HUES48 (cell line): Measurements from ENCODE around the gene CFAP45.

Source experiments
- H3K27ac ChIP-seq: one replicate; pipeline ENCODE4 v1.7.0; 2013; ENCODE audit warnings: low read depth, low read length, inconsistent platforms
- H3K27me3 ChIP-seq: 2 replicates; pipeline ENCODE4 v1.6.1; 2013; ENCODE audit warnings: mild to moderate bottlenecking, low read length; ENCODE audit not compliant: control insufficient read depth, insufficient read depth
- H3K36me3 ChIP-seq: 2 replicates; pipeline ENCODE4 v1.6.1; 2013; ENCODE audit warnings: low read length; ENCODE audit not compliant: control insufficient read depth, insufficient read depth
- H3K4me1 ChIP-seq: 2 replicates; pipeline ENCODE4 v1.6.1; 2013; ENCODE audit warnings: mild to moderate bottlenecking, low read length; ENCODE audit not compliant: control insufficient read depth, insufficient read depth
- H3K4me3 ChIP-seq: 2 replicates; pipeline ENCODE4 v1.5.1; 2013; ENCODE audit warnings: mild to moderate bottlenecking, low read depth, low read length
- H3K9ac ChIP-seq: 2 replicates; pipeline ENCODE4 v1.6.1; 2013; ENCODE audit warnings: mild to moderate bottlenecking, low read depth, low read length, moderate library complexity
- H3K9me3 ChIP-seq: 2 replicates; pipeline ENCODE4 v1.6.1; 2013; ENCODE audit warnings: low read length; ENCODE audit not compliant: control insufficient read depth, insufficient read depth

The CFAP45 gene

DNA sequence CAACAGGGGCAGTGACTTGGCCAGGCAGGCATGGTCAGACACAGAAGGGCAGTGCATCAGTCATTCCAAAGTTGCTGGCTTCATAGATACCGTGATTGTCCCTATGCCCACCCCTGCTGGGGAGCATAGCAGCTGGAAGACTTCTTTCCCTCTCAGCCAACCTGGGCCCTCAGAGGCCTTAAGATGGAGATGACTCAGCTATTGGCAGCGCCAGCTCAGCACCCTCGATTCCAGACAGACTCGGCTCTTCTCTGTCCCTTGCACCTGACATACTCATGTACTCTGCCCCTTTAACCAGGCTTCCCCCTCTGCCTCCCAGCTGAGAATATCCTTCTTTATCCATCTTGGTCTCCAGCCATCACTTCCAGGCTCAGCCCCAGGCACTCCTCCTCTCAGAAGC lies 56.5 kb downstream of the CFAP45 start:
- Histone ChIP-seq H3K4me3 (no peak overlapping the region), H3K27ac (no peak overlapping the region), H3K9me3 (no peaks in the 10 kb centered on the region), H3K36me3 (no peaks in the 10 kb centered on the region), H3K9ac (no peak overlapping the region), H3K4me1 (no peaks in the 10 kb centered on the region), H3K27me3 (no peaks in the 10 kb centered on the region)

DNA sequence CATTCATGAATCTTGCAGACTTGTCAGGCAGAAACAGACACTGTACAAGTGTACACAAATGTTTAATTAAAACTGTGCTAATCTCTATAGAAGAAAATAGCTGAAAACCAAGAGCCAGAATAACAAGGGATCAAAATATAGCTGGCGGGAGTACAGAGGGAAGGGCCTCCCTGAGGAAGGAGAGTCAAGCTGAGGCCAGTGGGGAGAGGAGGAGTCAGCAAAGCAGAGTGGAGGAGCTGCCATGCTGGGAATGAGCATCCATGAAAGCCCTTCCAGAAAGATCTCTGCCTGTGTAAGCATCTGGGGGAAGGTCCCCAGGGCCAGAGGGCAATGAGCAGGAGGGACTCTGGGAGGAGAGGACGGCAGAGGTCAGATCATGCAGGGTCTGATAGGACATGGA lies 58.2 kb downstream of the CFAP45 start:
- H3K27ac ChIP-seq = no peak overlapping the region
- no peak overlapping the region for H3K4me3 ChIP-seq
- H3K9me3 ChIP-seq = no peaks in the 10 kb centered on the region
- H3K4me1 ChIP-seq = no peaks in the 10 kb centered on the region
- H3K27me3 ChIP-seq = no peaks in the 10 kb centered on the region
- H3K9ac ChIP-seq = no peak overlapping the region
- no peaks in the 10 kb centered on the region for H3K36me3 ChIP-seq

DNA sequence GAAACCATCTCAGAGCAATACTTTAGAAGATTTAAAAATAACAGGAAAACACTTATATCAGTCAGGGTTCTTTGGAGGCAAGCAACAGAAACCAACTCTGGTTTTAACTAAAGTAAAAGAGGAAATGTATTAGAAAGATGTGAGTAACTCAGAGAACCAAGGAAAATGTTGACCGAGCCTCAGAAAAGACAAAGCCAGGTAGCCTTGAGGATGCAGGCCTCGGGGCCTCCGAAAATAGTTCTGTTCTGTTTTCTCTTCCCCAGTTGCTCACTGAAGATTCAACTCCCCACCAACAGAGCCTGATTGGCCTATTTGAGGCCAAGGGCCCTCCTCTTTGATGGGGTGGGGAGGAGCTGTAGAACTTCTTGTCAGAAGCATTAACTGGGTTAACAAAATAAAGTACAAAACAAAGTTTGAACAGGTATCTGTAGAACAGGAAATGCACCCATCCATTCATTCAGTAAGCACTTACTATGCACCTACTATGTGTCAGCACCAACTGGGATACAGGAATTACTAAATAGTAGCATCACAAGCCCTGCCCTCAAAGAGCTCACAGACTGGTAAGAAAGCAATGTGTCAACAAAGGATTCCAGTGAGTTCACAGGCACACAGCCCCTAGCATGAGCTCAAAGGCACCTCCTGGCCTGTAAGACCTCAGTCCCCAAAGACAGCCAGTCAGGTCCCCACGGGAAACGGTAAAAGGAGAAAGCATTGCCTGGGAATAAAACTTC lies 60.7 kb downstream of the CFAP45 start:
- Histone ChIP-seq H3K27ac (no peak overlapping the region), H3K9me3 (no peaks in the 10 kb centered on the region), H3K9ac (no peak overlapping the region), H3K4me1 (no peaks in the 10 kb centered on the region), H3K36me3 (no peaks in the 10 kb centered on the region), H3K27me3 (0 out of 2 replicates have a peak, but pooled peaks cover 5% of the 10 kb centered on the region), H3K4me3 (no peak overlapping the region)

DNA sequence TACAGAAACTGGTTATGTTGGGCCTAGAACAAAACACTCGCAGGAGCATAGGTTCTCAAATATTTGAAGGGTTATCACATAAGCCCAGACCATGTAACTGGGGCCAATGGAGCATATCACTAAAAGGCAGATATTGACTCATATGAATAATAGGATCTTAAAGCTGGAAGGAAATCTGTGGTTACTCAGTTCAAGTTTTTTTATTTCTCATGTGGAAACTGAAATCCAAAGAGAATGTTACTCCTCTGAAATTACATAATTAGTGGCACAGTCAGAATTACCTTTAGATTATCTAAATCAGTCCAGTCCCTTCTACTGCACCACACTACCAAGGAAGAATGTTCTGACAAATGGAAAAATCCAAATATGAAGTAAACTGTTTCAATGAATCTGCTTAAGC lies 61.2 kb downstream of the CFAP45 start:
- H3K27ac ChIP-seq = no peak overlapping the region

DNA sequence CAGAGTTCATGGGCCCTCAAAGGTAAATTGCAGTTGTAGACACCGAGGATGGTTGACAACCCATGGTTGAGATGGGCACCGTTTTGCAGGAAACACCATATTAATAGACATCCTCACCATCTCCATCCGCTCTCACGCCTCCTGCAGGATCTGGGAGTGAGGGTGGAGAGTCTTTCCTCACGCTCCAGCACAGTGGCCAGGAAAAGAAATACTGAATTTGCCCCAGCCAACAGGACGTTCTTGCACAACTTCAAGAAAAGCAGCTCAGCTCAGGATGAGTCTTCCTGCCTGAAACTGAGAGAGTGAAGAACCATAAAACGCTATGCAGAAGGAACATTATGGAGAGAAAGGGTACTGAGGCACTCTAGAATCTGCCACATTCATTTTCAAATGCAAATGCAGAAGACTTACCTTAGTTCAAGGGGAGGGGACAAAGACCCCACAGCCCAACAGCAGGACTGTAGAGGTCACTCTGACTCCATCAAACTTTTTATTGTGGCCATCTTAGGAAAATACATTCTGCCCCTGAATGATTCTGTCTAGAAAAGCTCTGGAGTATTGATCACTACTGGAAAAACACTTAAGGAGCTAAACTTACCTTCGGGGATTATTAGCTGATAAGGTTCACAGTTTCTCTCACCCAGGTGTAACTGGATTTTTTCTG lies 64.0 kb downstream of the CFAP45 start:
- H3K36me3 ChIP-seq = no peaks in the 10 kb centered on the region
- H3K9ac ChIP-seq = no peak overlapping the region
- no peak overlapping the region for H3K27ac ChIP-seq
- peaks cover 10% of the 10 kb centered on the region; the same call in 1 of the 2 replicates for H3K4me1 ChIP-seq
- H3K9me3 ChIP-seq = no peaks in the 10 kb centered on the region
- H3K27me3 ChIP-seq = peaks cover 12% of the 10 kb centered on the region
- H3K4me3 ChIP-seq = no peak overlapping the region

More for the DNA sequence above, 61.2 kb downstream of the CFAP45 start:
- no peak overlapping the region for H3K9ac ChIP-seq
- no peaks in the 10 kb centered on the region for H3K4me1 ChIP-seq
- no peaks in the 10 kb centered on the region for H3K9me3 ChIP-seq
- no peaks in the 10 kb centered on the region for H3K36me3 ChIP-seq
- no peak overlapping the region for H3K4me3 ChIP-seq
- H3K27me3 ChIP-seq = peaks cover 7% of the 10 kb centered on the region; the same call in 1 of the 2 replicates

DNA sequence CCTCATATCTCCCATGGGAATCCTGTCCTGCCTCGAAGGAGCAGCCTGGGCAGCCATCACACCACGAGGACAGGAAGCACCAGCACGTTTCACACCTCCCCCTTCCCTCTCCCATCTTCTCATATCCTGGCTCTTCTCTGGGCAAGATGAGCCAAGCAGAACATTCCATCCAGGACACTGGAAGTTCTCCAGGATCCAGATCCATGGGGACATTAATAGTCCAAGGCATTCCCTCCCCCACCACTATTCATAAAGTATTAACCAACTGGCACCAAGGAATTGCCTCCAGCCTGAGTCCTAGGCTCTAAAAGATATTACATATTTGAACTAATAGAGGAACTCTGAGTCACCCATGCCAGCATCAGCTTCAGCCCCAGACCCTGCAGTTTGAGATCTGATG lies 64.6 kb downstream of the CFAP45 start:
- Histone ChIP-seq H3K36me3 (no peaks in the 10 kb centered on the region), H3K27me3 (peaks cover 17% of the 10 kb centered on the region), H3K9me3 (no peaks in the 10 kb centered on the region), H3K27ac (no peak overlapping the region), H3K4me1 (peaks cover 10% of the 10 kb centered on the region; the same call in 1 of the 2 replicates), H3K4me3 (no peak overlapping the region), H3K9ac (no peak overlapping the region)

DNA sequence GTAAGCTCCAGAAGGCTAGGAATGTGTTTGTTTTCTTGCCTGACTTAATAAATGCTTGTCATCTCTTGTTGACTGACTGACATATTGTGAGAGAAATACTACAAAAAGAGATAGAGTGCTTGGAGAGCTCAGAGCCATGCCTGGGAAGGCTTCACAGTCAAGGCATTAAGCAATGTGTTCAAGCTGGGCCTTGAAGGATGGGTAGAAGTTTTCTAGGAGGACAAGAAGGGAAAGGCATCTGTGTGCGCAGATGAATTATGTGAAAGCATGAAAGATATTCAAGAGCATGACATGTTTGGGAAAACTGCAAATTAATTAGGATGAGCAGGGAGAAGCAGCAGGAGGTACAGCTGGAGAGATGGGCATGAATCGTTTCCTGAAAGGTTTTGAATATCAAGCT lies 67.7 kb downstream of the CFAP45 start:
- Histone ChIP-seq H3K27ac (no peak overlapping the region), H3K4me1 (peaks cover 10% of the 10 kb centered on the region; the same call in 1 of the 2 replicates), H3K36me3 (no peaks in the 10 kb centered on the region), H3K4me3 (no peak overlapping the region), H3K27me3 (peaks cover 28% of the 10 kb centered on the region), H3K9ac (no peak overlapping the region), H3K9me3 (no peaks in the 10 kb centered on the region)

DNA sequence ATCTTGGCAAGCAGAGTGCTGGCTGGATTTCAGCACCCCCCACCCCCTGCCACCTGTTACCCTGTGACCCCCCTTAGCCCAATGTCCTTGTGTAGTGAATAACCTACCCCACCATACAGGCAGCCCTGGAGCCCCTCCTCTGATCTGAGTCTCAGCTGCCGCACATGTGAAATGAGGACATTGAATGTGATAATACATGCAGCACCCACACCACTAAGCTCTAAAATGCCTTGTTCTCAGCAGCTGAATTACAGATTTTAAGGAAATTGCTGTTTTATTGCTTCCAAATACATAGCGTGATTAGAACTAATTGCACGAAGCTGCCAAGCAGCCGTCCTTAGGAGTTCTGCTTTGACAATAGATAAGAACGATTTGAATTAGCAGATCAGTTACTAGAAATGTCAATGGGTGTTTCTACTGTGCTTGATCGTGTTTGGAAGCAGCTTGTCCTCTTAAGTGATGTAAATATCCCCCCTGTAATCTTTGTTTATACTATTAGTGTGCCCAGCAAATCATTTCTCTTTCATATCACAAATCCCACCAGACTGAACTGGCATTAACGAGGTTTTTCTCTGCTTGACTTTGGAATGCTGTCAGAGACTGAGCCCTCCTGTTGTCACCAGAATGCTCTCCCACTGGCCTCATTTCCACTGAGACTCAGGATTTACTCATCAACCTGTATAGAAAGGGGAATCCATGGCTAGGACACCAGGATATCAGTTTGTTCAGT lies 68.4 kb downstream of the CFAP45 start:
- Histone ChIP-seq H3K4me1 (peaks cover 10% of the 10 kb centered on the region; the same call in 1 of the 2 replicates), H3K27ac (no peak overlapping the region), H3K4me3 (no peak overlapping the region), H3K9me3 (no peaks in the 10 kb centered on the region), H3K9ac (no peak overlapping the region), H3K36me3 (no peaks in the 10 kb centered on the region), H3K27me3 (peaks cover 28% of the 10 kb centered on the region)

DNA sequence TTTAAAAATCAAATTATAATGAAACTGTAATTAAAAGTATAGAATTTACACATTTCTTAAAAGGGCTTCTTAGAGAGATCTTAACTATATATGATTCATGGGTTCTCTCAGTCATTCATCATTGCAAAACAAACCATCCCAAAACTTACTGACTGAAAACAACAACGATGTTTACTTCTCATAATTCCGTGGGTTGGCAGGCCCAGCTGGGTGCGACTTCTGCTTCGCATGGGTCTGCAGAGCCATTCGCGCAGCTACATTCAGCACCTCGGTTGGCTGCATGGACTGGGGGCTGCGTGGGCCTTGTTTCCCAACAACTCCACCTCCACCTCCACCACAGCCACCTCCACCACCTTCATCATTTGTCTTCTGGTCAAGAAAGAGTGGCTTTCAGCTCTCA lies 69.2 kb downstream of the CFAP45 start:
- no peak overlapping the region for H3K9ac ChIP-seq
- H3K27ac ChIP-seq = no peak overlapping the region
- peaks cover 10% of the 10 kb centered on the region; the same call in 1 of the 2 replicates for H3K4me1 ChIP-seq
- peaks cover 36% of the 10 kb centered on the region for H3K27me3 ChIP-seq
- no peaks in the 10 kb centered on the region for H3K36me3 ChIP-seq
- H3K9me3 ChIP-seq = no peaks in the 10 kb centered on the region
- no peak overlapping the region for H3K4me3 ChIP-seq

DNA sequence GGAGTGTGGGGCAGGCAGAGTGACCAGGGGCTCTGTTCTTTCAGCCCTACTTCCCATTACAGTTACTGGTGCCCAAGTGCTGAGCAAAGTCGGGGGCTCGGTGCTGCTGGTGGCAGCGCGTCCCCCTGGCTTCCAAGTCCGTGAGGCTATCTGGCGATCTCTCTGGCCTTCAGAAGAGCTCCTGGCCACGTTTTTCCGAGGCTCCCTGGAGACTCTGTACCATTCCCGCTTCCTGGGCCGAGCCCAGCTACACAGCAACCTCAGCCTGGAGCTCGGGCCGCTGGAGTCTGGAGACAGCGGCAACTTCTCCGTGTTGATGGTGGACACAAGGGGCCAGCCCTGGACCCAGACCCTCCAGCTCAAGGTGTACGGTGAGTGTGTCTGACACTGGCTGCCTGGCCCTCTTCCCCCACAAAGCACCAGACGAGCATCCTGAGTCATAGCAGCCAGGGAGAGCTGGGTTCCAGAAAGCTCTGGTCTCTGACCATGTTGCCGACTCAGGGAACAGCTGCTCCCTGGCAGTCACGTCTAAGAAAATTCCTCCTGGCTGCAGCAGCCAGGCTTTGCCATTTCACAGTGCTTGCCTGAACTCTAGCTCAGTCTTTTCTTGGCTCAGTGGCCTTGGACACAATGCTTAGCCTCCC lies 70.0 kb downstream of the CFAP45 start:
- no peak overlapping the region for H3K4me3 ChIP-seq

More for the DNA sequence above, 70.0 kb downstream of the CFAP45 start:
- Histone ChIP-seq H3K9me3 (no peaks in the 10 kb centered on the region), H3K36me3 (no peaks in the 10 kb centered on the region), H3K4me1 (peaks cover 10% of the 10 kb centered on the region; the same call in 1 of the 2 replicates), H3K9ac (no peak overlapping the region), H3K27me3 (peaks cover 34% of the 10 kb centered on the region), H3K27ac (no peak overlapping the region)
